ENCODE data around the gene GZF1.

Gene GZF1

GRCh38 chr20:23370274-23370673, 8.3 kb downstream of the GZF1 start:
- no peak for DNase-seq
- no peak for ATAC-seq

GRCh38 chr20:23370873-23371272, 8.9 kb downstream of the GZF1 start:
- DNase-seq (no peak), ATAC-seq (no peak)

- DNase-seq = no peak
- ATAC-seq = no peak
Measured at GRCh38 chr20:23371496-23371895, 9.5 kb downstream of the GZF1 start.

GRCh38 chr20:23374441-23374840, 12.5 kb downstream of the GZF1 start:
- ATAC-seq (no peak), DNase-seq (no peak)

GRCh38 chr20:23375827-23376226, 13.8 kb downstream of the GZF1 start:
- no peak for ATAC-seq
- DNase-seq = no peak

GRCh38 chr20:23379772-23380171, 17.8 kb downstream of the GZF1 start:
- ATAC-seq (no peak), DNase-seq (no peak)

- DNase-seq (no peak), ATAC-seq (no peak)
Measured at GRCh38 chr20:23381876-23382275, 19.9 kb downstream of the GZF1 start.

- DNase-seq = no peak
- no peak for ATAC-seq
Measured at GRCh38 chr20:23386304-23387117, 24.5 kb downstream of the GZF1 start.

- DNase-seq (no peak), ATAC-seq (no peak)
Measured at GRCh38 chr20:23387118-23387443, 25.1 kb downstream of the GZF1 start.

GRCh38 chr20:23390091-23390774, 28.3 kb downstream of the GZF1 start:
- no peak for ATAC-seq
- DNase-seq = no peak

- DNase-seq (no peak), ATAC-seq (no peak)
Measured at GRCh38 chr20:23391707-23392310, 29.8 kb downstream of the GZF1 start.

GRCh38 chr20:23393996-23394775, 32.2 kb downstream of the GZF1 start:
- ATAC-seq (no peak), DNase-seq (no peak)

GRCh38 chr20:23396950-23397627, 35.1 kb downstream of the GZF1 start:
- no peak for DNase-seq
- ATAC-seq = no peak

- DNase-seq (no peak), ATAC-seq (peak; percentile 30)
Measured at GRCh38 chr20:23397961-23398360, 36.0 kb downstream of the GZF1 start.

- no peak for DNase-seq
- ATAC-seq = peak; percentile 93
Measured at GRCh38 chr20:23399568-23400241, 37.7 kb downstream of the GZF1 start.

GRCh38 chr20:23401051-23401450, 39.1 kb downstream of the GZF1 start:
- ATAC-seq (no peak), DNase-seq (no peak)

- ATAC-seq (no peak), DNase-seq (no peak)
Measured at GRCh38 chr20:23403751-23404150, 41.8 kb downstream of the GZF1 start.

GRCh38 chr20:23404196-23404595, 42.2 kb downstream of the GZF1 start:
- no peak for DNase-seq
- ATAC-seq = no peak

- no peak for DNase-seq
- no peak for ATAC-seq
Measured at GRCh38 chr20:23406880-23407279, 44.9 kb downstream of the GZF1 start.

- DNase-seq = no peak
Measured at GRCh38 chr20:23407781-23408464, 45.9 kb downstream of the GZF1 start.

GRCh38 chr20:23408957-23409356, 47.0 kb downstream of the GZF1 start:
- DNase-seq = no peak
- no peak for ATAC-seq

More at GRCh38 chr20:23407781-23408464, 45.9 kb downstream of the GZF1 start:
- peak; percentile 92 for ATAC-seq
